Pancreas (tissue), 10 donors: ENCODE results near the gene NINL. TPM values are rescaled to one million over a fixed set of nuclear protein-coding genes. Genes with fewer than 3 reads are reported as not detected.

Experiments
- ATAC-seq, 4 donors: fragments of 200-7000 bp; cut with Tn5 transposase; one replicate each; pipeline versions ENCODE4 v1.8.0 to v1.9.1; 2020; ENCODE audit warnings: mild to moderate bottlenecking in 4 of 4, moderate library complexity in 4 of 4
- DNase-seq, 6 donors: peaks; one replicate each; pipeline ENCODE4 v3.0.0-alpha.2; 2020
- FAIRE-seq: peaks from 2 replicates; lab custom pipeline; 2012; peaks lifted over from hg19 to GRCh38; lab: Jason Lieb, UNC
- H3K27ac ChIP-seq, 4 donors: fragments of 200-600 bp; sonication (generic); 1 replicate in 3 of 4; 2 replicates in 1 of 4; pipeline versions ENCODE4 v1.5.0 to v1.8.0; 2020
- H3K27me3 ChIP-seq, 4 donors: fragments of 200-600 bp; one replicate each; pipeline ENCODE4 v1.8.0; 2021
- H3K36me3 ChIP-seq, 3 donors: fragments of 200-600 bp; sonication (generic) in 1 of 3; one replicate each; pipeline versions ENCODE4 v1.5.0 to v1.8.0; 2020 to 2021
- H3K4me1 ChIP-seq, 3 donors: fragments of 200-600 bp; one replicate each; pipeline ENCODE4 v1.8.0; 2021
- H3K4me3 ChIP-seq, 4 donors: fragments of 200-600 bp; sonication (generic) in 2 of 4; one replicate each; pipeline versions ENCODE4 v1.5.0 to v1.8.0; 2020 to 2021
- H3K9me3 ChIP-seq, 4 donors: fragments of 200-600 bp; one replicate each; pipeline ENCODE4 v1.8.0; 2021
- CTCF ChIP-seq, 4 donors: fragments of 200-600 bp; sonication (generic) in 3 of 4; IDR thresholded peaks; one replicate each; pipeline versions ENCODE4 v1.5.0 to v1.8.0; 2021; ENCODE audit warnings: antibody characterized with exemption in 4 of 4
- WGBS, 2 donors: extraction: QIAGEN DNeasy Blood & Tissue Kit; methylation state at CpG; one replicate each; pipeline ENCODE4 v1.1.7; 2013; 5-methylcytosine and 5-hydroxymethylcytosine counted together
- intact Hi-C, 3 donors: fragments of 100-400 bp; cut with DNase I; formaldehyde crosslinking; loops; one replicate each; pipeline versions ENCODE4 v1.11.1 to v1.14.2; 2022
- polyA plus RNA-seq, 2 donors: library from polyadenylated mRNA; stranded (reverse); fragments of 200-250 nt; gene quantifications; one replicate each; pipeline ENCODE4 v1.2.3, GENCODE V29; 2013
- total RNA-seq, 6 donors: library from RNA; stranded (reverse); fragmentation: NEBNext Ultra II Directional in 4 of 6; extraction: Animal tissue kit (Norgen Biotek cat#: 25700) in 4 of 6; gene quantifications; one replicate each; pipeline versions ENCODE4 v1.2.1 to v1.2.4, GENCODE V29; 2021 to 2023
- donor health status: healthy with polysubstance abuse.
- donor health status: DM: no; HTN: no; CAD: no; lungs with moderate emphysema.
- donor health status: DM: no; HTN: no; CAD: no.
- donor health status: control.
- donor health status: control.
- donor health status: Bipolar disorder and iron deficiency.
- donor health status: DM: yes; HTN: yes; CAD: no.
- donor health status: DM: no; HTN: no; CAD: no.
- donor health status: DM: no; HTN: no; CAD: no.
- donor health status: DM: yes; HTN: yes; CAD: no.

NINL gene
- total and polyA plus RNA-seq, 8 donors, result 5.1 to 19.4 (median 6.5) TPM

DNA sequence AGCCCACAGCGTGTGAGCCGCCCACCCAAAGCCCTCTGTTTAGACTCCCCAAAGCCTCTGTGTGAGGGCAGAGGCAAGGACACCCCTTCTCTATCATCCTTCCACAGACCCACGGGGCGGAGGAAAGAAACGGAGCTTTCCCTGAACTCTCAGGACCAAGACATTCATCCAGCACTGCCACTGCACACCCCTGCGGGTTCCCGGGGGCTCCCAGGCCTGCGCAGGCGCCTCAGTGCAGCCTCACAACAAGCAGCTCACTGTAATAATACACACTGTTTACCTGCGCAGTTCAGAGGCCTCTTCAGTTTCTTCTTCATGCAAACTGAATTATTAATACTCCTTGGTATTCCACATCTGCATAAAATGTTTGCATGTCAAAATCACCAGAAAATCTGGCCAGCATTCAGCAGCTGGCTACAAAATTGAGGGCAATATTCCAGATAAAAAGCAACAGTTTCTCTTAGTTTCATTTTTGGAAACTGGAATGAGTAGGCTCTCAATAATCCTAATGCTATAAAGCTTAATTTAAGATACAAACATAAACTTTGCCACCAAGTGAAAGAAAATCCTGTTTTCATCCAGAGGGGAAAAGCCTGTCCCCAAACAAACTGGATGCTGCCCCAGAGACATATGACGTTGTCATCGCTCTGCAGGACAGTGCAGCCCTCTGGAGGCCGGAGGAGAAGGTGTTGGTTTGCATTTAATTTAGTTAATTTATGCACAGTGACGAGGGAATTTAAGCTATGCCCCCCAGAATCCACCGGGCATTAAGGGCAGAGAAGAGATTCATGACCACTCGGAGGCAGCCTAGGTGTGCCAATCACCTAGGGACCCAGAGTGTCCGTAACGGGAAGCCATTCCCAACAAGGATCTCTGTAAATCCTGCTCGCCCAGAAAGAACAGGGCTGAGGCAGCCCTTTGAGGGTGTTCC is 45.3 kb downstream of the NINL start:
- Histone ChIP-seq H3K27me3 (no peaks in the 10 kb centered on the region), H3K36me3 (no peaks in the 10 kb centered on the region), H3K9me3 (no peaks in the 10 kb centered on the region), H3K27ac (peak overlapping the region in 2 of 4 donors; percentile 24 to 30), H3K4me1 (peaks cover 0 to 4% (median 0%) of the 10 kb centered on the region in 3 donors), H3K4me3 (peak overlapping the region in 1 of 4 donors; percentile 12)
- 57 to 59% methylated on average over 19 of the region's 19 CpGs for WGBS, 2 donors
- peak; percentile 33 to 80 (median 79) for ATAC-seq
- DNase-seq, result no peak
- FAIRE-seq, result no peak
- intact Hi-C loops, result no loop called here
- TF ChIP-seq CTCF (IDR thresholded peaks at IDR 0.05), result no peak

DNA sequence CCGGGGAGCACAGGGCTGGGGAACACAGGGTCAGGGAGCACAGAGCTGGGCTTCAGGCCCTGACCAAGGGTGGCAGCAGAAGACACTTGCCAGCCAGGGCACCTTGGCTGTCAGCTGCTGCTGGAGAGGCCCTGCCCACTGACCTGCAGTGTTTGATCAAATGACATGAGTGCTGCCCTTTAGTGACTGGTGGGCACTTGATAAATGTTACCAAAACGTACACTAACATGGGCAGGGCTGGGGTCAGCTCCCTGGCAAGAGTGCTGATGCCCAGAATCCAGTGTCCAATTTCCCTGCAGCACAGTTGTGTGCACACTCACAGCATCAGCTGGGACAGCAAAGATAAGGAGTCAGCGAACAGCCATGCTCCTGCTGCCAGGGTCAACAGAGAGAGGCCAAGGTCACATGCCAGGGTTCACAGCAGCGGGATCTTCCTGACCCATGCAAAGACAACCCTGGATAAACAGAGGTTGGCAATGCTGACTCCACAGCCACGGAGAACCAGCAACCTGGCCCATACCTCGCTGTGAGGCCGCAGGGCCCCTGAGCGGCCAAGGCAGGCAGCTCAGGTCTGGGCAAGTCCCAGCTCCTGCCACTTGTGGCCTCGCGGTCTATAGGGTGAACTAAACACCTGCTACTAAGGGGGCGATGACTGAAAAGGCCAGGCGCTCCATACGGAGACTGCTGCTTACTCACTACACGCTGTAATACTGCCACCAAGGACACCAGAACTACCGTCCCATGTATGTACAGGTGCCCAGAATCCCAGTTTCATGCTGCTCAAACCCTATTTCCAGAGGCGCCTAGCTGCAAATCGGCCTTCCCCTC is 46.3 kb downstream of the NINL start:
- Histone ChIP-seq H3K9me3 (no peaks in the 10 kb centered on the region), H3K27ac (no peak overlapping the region), H3K36me3 (no peaks in the 10 kb centered on the region), H3K4me3 (peak overlapping the region in 1 of 4 donors; percentile 12), H3K4me1 (peaks cover 0 to 4% (median 4%) of the 10 kb centered on the region in 3 donors), H3K27me3 (no peaks in the 10 kb centered on the region)
- WGBS, 2 donors, result 57 to 60% methylated on average over 17 of the region's 17 CpGs
- intact Hi-C loops, result no loop called here
- no peak for TF ChIP-seq CTCF (IDR thresholded peaks at IDR 0.05)
- DNase-seq (no peak), ATAC-seq (peak; percentile 43 to 70 (median 46)), FAIRE-seq (no peak)

DNA sequence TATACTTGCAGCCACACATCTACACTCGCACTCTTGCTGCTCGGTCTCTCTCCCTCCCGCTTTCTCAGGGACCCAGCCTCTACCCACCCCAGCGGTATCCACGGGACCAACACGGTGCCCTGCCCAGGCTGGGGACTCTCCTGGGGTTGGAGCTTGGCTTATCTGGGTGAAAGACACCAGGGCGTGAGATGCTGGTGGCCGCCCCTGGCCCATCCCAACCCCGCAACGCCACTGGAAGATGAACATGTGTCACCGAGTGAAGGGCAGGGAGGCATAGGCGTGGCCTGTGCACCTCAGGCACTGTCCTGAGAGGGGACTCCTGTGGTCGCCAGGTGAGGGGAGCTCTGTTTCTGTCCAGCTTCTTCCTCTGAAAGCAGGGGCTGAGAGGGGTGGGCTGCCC is 47.4 kb downstream of the NINL start:
- Histone ChIP-seq H3K27me3 (no peaks in the 10 kb centered on the region), H3K4me3 (no peak overlapping the region), H3K4me1 (peaks cover 0 to 8% (median 4%) of the 10 kb centered on the region in 3 donors), H3K36me3 (no peaks in the 10 kb centered on the region), H3K27ac (no peak overlapping the region), H3K9me3 (no peaks in the 10 kb centered on the region)
- no peak for ATAC-seq
- TF ChIP-seq CTCF (IDR thresholded peaks at IDR 0.05), result no peak
- intact Hi-C loops, result no loop called here
- FAIRE-seq, result no peak
- WGBS, 2 donors, result 87 to 93% methylated on average over 12 to 13 of the region's 13 CpGs
- no peak for DNase-seq

DNA sequence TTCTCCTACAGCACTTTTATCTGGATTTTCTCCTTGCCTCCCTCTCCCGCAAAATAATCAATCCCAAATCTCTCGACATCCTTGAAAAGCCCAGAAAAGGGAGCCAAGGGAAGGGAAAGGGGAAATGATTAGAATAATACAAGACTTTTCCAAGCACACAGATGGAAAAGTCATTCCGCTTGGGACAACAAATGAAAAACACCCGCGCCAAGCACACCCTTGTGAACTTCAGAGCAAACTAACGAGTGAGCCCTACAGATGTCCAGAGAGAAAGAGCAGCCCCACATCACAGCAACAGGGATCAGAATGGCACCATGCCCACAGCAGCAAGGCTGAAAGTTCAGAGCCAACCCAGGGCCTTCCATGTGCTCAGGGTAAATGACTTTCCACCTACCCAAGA is 49.6 kb downstream of the NINL start:
- 87 to 96% methylated on average over 6 of the region's 6 CpGs for WGBS, 2 donors
- no peak overlapping the region for H3K27ac ChIP-seq
- FAIRE-seq (no peak), ATAC-seq (no peak), DNase-seq (no peak)
- no peaks in the 10 kb centered on the region for H3K9me3 ChIP-seq
- no peaks in the 10 kb centered on the region for H3K27me3 ChIP-seq
- intact Hi-C loops, result no loop called here
- no peaks in the 10 kb centered on the region for H3K36me3 ChIP-seq
- no peak overlapping the region for H3K4me3 ChIP-seq
- no peak for TF ChIP-seq CTCF (IDR thresholded peaks at IDR 0.05)
- H3K4me1 ChIP-seq, result peaks cover 0 to 8% (median 0%) of the 10 kb centered on the region in 3 donors
